Measurements from ENCODE around the gene SLC9A1.

- TF ChIP-seq CTCF (conservative IDR thresholded peaks at IDR 0.05) (no peak), EZH2 (IDR thresholded peaks at IDR 0.05; ENCODE audit: low read depth) (no peak)
Observed at GRCh38 chr1:27058966-27059669, 95.8 kb downstream of the SLC9A1 start.
